Measurements from ENCODE around the gene AQP12A. TPM values are rescaled to one million over a fixed set of nuclear protein-coding genes. Genes with fewer than 3 reads are reported as not detected.

AQP12A gene
- total RNA-seq, 1 experiment from 2014 or later = not detected

DNA sequence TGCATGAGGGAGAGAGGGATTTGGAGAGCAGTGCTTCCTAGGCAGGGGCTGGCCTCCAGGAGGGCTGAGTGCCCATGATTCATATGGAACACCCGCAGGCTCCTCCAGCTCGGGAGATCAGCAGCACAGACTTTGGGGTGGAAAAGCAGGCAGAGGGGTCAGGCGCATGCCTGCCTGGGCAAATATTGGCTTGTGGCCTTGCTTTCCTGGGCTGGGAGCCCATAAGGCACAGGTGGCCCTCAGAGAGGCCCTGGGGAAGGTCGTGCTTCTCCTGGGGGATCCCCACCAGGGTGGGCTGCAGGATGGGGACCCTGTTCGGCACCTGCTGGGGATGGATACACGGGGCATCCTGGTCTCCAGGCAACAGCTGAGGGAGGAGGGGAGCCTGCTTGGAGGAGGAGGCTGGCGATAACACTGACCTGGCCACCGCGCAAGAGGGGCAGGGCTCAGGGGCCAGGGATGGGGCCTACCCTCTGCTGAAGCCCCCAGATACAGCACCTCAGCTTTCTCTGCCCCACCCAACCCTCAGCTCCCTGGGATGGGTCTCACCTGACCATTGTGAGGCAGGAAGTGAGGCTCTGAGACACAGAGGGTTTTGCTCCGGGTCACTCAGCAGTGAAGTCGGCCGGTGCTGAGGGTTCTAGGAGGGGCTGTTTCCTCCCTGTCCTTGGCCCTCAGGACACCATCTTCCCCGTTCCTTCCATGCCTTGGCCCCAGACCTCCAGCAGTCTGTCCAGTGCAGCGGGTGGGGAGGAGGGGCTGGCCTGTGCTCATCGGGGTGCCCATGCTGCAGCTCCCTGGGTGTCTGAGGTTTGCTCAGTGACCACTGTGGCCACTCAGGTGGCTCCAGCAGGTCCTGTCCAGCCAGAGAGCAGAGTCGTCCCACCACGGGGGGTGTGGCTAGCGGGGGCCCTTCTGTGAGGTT is 12.0 kb downstream of the AQP12A start:
- ATAC-seq (no peak), DNase-seq (no peak)
- Histone ChIP-seq H2AFZ (ENCODE audit: low read length) (no peak overlapping the region), H3K9ac (ENCODE audit: low read length) (no peak overlapping the region), H3K4me1 (ENCODE audit: insufficient read depth, low read length) (no peaks in the 10 kb centered on the region), H3K4me2 (ENCODE audit: low read length) (no peak overlapping the region), H3K9me2 (replicated peaks; ENCODE audit: low read length) (no peaks in the 10 kb centered on the region), H3K27me3 (ENCODE audit: low read length) (peaks cover 54% of the 10 kb centered on the region), H3K36me3 (ENCODE audit: low read depth, low read length) (no peaks in the 10 kb centered on the region), H3K9me3 (ENCODE audit: low read length) (no peaks in the 10 kb centered on the region), H4K20me1 (ENCODE audit: low read length) (no peaks in the 10 kb centered on the region), H3F3A (ENCODE audit: low read length, unreplicated experiment) (no peaks in the 10 kb centered on the region), H3K79me2 (ENCODE audit: low read length) (no peaks in the 10 kb centered on the region), H3K4me3 (ENCODE audit: low read length) (no peak overlapping the region), H3K27ac (ENCODE audit: low read length) (no peak overlapping the region)
- ChIA-PET CTCF (interaction anchor here (0.5 kb wide), 1 partner anchor 138 kb away, joined by 3 read pairs; no protein-coding TSS in a partner anchor), POLR2A (ENCODE audit: unreplicated experiment) (no interaction called here)
- no TSS peak for BruUV-seq (replicated peaks)
- TF ChIP-seq EZH2 (IDR thresholded peaks at IDR 0.05; ENCODE audit: low read length, unreplicated experiment) = no peak
- TF ChIP-seq CTCF (conservative IDR thresholded peaks at IDR 0.05; ENCODE audit: low read depth, low read length) = no peak
- TF ChIP-seq EZH2phosphoT487 (IDR thresholded peaks at IDR 0.05; ENCODE audit: borderline replicate concordance, low read length) = no peak
- intact Hi-C loops (cut with micrococcal nuclease) = no loop called here

DNA sequence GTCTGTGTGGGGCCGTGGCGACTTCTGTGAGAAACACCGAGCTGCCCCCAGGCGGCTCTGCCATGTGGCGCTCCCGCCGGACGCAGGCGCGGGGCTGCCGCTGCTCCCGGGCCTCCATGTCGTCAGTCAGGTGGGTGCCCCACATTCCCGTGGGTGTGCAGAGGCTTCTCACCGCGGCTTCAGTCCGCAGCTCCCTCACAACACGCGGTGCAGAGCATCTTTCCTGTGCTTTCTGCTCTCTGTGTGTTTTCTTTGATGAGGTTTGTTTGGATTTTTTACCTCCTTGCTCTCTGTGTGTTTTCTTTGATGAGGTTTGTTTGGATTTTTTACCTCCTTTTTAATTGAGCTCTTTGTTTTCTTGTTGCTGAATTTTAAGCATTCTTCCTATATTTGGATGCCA is 13.0 kb downstream of the AQP12A start:
- CTCF ChIA-PET = interaction anchor here (0.5 kb wide), 1 partner anchor 139 kb away, joined by 3 read pairs; no protein-coding TSS in a partner anchor

More for the DNA sequence above, 13.0 kb downstream of the AQP12A start:
- BruUV-seq (replicated peaks) = no TSS peak
- Histone ChIP-seq H2AFZ (ENCODE audit: low read length) (no peak overlapping the region), H3K9me3 (ENCODE audit: low read length) (no peaks in the 10 kb centered on the region), H4K20me1 (ENCODE audit: low read length) (no peaks in the 10 kb centered on the region), H3K9me2 (replicated peaks; ENCODE audit: low read length) (no peaks in the 10 kb centered on the region), H3K27ac (ENCODE audit: low read length) (no peak overlapping the region), H3K4me1 (ENCODE audit: insufficient read depth, low read length) (no peaks in the 10 kb centered on the region), H3K27me3 (ENCODE audit: low read length) (peaks cover 64% of the 10 kb centered on the region), H3K4me3 (ENCODE audit: low read length) (no peak overlapping the region), H3K4me2 (ENCODE audit: low read length) (no peak overlapping the region), H3K9ac (ENCODE audit: low read length) (no peak overlapping the region), H3F3A (ENCODE audit: low read length, unreplicated experiment) (no peaks in the 10 kb centered on the region), H3K79me2 (ENCODE audit: low read length) (no peaks in the 10 kb centered on the region), H3K36me3 (ENCODE audit: low read depth, low read length) (no peaks in the 10 kb centered on the region)
- POLR2A ChIA-PET (ENCODE audit: unreplicated experiment) = no interaction called here
- intact Hi-C loops (cut with micrococcal nuclease) = no loop called here
- TF ChIP-seq CTCF (conservative IDR thresholded peaks at IDR 0.05; ENCODE audit: low read depth, low read length) (no peak), EZH2 (IDR thresholded peaks at IDR 0.05; ENCODE audit: low read length, unreplicated experiment) (no peak), EZH2phosphoT487 (IDR thresholded peaks at IDR 0.05; ENCODE audit: borderline replicate concordance, low read length) (no peak)
- ATAC-seq (no peak), DNase-seq (no peak)
